A673 (cell line): Measurements from ENCODE around the gene SESN1.

Experiments
- EZH2 ChIP-seq: fragments of 200-600 bp; sonication (generic); IDR thresholded peaks from 2 replicates; pipeline ENCODE4 v1.6.1; 2017; ENCODE audit warnings: borderline replicate concordance, low read depth, mild to moderate bottlenecking, mixed read lengths, antibody characterized with exemption, low read length; ENCODE audit not compliant: poor library complexity, severe bottlenecking
- TF ChIP-seq, protein P1 (sequence below): fragments of 300-800, 200-600 bp; sonication (generic); conservative IDR thresholded peaks from 2 replicates; pipeline ENCODE4 v1.5.1; 2017; ENCODE audit warnings: low read depth, mild to moderate bottlenecking, antibody characterized with exemption, low read length, moderate library complexity, mixed read lengths

GRCh38 chr6:108969776-108970175, 124.9 kb downstream of the SESN1 start:
- TF ChIP-seq, protein P1, sequence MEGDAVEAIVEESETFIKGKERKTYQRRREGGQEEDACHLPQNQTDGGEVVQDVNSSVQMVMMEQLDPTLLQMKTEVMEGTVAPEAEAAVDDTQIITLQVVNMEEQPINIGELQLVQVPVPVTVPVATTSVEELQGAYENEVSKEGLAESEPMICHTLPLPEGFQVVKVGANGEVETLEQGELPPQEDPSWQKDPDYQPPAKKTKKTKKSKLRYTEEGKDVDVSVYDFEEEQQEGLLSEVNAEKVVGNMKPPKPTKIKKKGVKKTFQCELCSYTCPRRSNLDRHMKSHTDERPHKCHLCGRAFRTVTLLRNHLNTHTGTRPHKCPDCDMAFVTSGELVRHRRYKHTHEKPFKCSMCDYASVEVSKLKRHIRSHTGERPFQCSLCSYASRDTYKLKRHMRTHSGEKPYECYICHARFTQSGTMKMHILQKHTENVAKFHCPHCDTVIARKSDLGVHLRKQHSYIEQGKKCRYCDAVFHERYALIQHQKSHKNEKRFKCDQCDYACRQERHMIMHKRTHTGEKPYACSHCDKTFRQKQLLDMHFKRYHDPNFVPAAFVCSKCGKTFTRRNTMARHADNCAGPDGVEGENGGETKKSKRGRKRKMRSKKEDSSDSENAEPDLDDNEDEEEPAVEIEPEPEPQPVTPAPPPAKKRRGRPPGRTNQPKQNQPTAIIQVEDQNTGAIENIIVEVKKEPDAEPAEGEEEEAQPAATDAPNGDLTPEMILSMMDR = no peak
- TF ChIP-seq EZH2 = no peak
